Esophagus muscularis mucosa (tissue), 3 donors: ENCODE measurements around the gene SHD.

Experiments used
- POLR2AphosphoS5 ChIP-seq, 2 donors: sonication (generic); formaldehyde crosslinking; IDR thresholded peaks; one replicate each; pipeline ENCODE4 v1.6.1; 2017; ENCODE audit warnings: antibody characterized with exemption in 2 of 2
- TF ChIP-seq, protein P1 (sequence below), 3 experiments: fragments of 200-600 bp in 2 of 3; fragments of 450-650 bp in 1 of 3; sonication (generic) in 2 of 3; IDR thresholded peaks; one replicate each; pipeline ENCODE4 v1.5.1; 2017 to 2019; ENCODE audit warnings: antibody characterized with exemption in 3 of 3, mild to moderate bottlenecking in 2 of 3, moderate library complexity in 1 of 3

DNA sequence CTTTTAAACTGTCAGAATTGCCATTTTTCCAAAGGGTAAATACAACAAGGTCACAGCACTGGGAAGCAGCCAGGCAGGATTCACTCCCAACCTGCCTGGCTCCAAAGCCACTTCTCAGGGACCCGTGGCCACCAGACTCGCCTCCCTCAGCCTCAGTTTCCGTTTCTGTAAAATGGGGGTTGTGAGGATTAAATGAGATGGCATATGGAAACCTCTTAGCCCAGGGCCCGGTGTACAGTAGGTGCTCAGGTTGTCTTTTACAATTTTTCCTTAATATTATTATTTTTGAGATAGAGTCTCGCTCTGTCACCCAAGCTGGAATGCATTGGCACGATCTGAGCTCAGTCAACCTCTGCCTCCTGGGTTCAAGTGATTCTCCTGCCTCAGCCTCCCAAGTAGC lies 22.0 kb upstream of the SHD start:
- TF ChIP-seq, protein P1, sequence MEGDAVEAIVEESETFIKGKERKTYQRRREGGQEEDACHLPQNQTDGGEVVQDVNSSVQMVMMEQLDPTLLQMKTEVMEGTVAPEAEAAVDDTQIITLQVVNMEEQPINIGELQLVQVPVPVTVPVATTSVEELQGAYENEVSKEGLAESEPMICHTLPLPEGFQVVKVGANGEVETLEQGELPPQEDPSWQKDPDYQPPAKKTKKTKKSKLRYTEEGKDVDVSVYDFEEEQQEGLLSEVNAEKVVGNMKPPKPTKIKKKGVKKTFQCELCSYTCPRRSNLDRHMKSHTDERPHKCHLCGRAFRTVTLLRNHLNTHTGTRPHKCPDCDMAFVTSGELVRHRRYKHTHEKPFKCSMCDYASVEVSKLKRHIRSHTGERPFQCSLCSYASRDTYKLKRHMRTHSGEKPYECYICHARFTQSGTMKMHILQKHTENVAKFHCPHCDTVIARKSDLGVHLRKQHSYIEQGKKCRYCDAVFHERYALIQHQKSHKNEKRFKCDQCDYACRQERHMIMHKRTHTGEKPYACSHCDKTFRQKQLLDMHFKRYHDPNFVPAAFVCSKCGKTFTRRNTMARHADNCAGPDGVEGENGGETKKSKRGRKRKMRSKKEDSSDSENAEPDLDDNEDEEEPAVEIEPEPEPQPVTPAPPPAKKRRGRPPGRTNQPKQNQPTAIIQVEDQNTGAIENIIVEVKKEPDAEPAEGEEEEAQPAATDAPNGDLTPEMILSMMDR (IDR thresholded peaks at IDR 0.05) = no peak
- no peak for TF ChIP-seq POLR2AphosphoS5 (IDR thresholded peaks at IDR 0.05)
